Hematopoietic multipotent progenitor cell (in vitro differentiated cells): ENCODE results near the gene CHKA. TPM values are rescaled to one million over a fixed set of nuclear protein-coding genes. Genes with fewer than 3 reads are reported as not detected.

Experiments used
- DNase-seq, 3 donors: peaks; one replicate each; pipeline ENCODE4 v3.0.0-alpha.2; 2011 to 2015; ENCODE audit warnings: low read depth in 2 of 3, low spot score in 2 of 3
- total RNA-seq: library from RNA; depleted of rRNA; stranded (reverse); fragments of >200 nt; gene quantifications from one replicate; pipeline ENCODE4 v1.2.3, GENCODE V29; 2012

Gene CHKA
- 24.5 TPM for total RNA-seq

- DNase-seq = peak; percentile 61 to 95 (median 92)
Measured at GRCh38 chr11:68121067-68121899, at the start of gene CHKA. Gene CHKA (minus strand): TSS chr11:68121388. CDS start chr11:68121177, 211 bp downstream.

- DNase-seq = no peak
Measured at GRCh38 chr11:68169442-68169841, 48.3 kb upstream of the CHKA start.

DNA sequence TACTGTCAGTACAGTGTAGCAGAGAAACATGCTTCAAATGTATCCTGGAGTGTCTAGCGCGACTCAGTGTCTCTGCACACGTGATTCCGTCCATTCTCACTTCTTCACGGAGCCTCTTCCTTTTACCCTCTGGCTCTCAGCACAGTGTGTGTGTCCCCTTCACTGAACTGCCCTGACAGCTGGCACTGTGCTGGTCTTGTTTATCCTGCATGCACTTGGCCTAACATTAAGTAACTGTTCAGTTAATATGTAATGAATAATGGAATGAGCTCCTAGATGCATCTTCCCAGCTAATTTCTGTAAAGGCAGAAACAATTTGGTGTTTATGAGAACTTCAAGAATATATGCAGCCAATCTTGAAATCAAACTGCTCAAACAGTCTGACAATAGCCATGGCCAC, 47.5 kb upstream of the CHKA start:
- no peak for DNase-seq

GRCh38 chr11:68167474-68167873, 46.3 kb upstream of the CHKA start:
- no peak for DNase-seq

- DNase-seq = no peak
Measured at GRCh38 chr11:68166969-68167368, 45.8 kb upstream of the CHKA start.

DNA sequence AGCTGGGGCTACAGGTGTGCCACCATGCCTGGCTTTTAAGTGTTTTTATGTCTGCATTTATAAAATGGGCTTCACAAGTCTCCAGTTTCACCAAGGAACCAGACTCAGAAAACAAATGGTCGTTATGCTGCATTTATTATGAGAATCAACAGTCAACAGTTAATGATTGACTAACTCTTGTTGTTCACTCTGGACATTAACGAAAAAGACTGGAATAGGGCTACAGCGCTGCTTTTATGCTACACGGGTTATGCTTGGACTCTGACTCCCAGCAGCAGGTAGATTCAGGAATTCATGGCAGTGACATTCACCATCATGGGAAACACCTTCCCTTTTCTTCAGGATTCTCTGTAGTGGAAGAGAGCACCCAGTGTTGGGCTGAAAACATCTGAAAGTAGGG, 44.4 kb upstream of the CHKA start:
- DNase-seq = no peak

DNA sequence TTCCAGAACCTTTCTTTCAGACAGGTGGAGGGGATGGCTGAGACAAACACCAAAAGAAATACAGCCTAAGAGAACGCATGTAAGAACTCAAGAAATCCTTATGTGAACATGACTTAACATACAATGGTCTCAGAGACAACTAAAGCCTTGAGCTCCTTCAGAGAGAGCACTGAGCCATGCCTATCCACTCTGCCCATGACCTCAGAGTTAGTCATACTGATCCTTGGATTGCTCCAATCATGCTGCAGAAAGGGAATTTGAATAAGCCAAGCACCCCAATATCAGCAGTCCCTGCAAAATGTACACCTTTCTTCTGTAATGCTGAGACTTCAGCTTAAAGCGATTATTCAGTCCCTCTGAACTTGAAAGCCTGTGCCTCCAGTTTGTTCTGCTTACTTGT, 43.2 kb upstream of the CHKA start:
- no peak for DNase-seq

DNA sequence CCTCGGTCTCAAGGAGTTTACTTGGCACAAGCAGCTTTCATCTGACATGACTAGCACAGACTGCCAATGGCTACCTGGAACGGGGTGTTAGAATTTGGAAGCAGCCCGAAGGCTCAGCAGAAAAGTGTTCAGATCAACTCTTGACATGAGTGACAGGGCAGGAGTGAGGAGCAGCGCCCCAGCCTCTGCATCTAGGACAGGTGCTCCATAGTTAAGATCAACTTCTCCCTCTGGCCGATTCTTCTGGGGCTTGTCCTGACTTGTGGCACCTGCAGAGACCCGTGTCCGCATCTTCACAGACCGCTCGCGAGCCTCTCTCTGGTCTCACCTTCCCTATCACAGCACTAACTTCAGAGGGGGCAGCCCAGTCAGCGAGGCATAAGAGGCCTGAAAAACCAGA, 42.5 kb upstream of the CHKA start:
- no peak for DNase-seq

DNA sequence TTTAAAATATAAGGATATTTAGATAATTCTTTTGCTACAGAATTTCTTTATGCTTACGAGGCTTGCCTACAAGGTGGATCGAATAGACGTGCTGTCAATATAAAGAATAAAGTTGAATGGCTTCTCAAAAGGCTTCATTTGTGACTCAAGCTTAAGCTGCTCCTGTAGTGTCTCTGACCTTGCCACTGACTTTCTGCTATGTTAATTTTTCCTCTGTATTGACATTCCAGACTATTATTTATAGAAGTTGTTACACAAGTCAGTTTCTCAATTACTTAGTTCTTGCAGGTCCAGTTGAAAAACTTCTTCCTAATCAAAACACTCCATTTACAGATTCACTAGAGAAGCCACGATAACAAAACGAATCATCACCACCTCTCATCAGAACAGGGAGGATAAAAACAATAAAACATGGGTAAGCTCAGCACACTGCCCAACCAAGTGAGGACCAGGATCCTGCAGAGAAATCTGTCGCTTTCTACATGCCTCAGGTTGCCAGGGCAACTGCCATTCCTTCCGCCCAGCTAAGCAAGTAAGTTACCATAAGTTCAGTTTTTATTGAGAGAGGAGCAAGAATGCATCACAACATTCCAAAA, 39.0 kb upstream of the CHKA start:
- DNase-seq = no peak

DNA sequence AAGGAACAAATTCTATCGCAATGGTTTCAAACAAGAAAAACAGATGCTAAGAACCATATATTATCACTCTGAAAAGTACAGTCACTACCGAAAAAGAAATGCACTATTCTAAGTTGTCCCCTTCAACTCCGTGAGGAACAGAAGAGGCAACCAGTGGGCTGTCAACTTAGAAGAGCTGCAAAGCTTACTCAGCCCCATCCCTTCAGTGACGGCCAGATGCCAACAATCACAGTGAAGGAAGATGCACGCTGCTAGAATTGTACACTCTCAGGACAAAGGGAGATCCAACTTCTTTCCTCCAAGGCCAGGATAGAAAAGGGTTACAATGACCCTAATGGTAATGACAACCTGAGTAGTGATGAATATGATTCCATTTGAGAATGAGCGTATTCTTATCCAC, 38.5 kb upstream of the CHKA start:
- no peak for DNase-seq

GRCh38 chr11:68159161-68159560, 38.0 kb upstream of the CHKA start:
- DNase-seq = no peak

GRCh38 chr11:68158580-68158979, 37.4 kb upstream of the CHKA start:
- no peak for DNase-seq

DNA sequence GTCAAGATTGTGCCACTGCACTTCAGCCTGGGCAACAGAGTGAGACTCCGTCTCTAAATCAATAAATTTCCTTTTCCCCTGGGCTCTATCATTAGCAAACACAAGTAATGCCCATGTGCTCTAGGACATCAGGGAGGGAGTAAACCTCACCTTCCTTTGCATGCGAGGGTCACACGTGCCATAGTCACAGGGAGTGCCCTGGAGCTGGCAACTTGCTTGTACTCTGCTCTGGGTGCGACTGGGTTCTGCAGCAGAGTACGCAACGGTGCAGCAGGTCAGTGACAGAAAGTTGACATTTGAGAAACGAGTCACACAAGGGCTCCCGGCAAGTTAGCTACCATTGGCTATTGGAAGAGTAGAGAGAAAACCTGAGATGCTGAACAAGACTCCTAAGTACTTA, 32.6 kb upstream of the CHKA start:
- no peak for DNase-seq

DNA sequence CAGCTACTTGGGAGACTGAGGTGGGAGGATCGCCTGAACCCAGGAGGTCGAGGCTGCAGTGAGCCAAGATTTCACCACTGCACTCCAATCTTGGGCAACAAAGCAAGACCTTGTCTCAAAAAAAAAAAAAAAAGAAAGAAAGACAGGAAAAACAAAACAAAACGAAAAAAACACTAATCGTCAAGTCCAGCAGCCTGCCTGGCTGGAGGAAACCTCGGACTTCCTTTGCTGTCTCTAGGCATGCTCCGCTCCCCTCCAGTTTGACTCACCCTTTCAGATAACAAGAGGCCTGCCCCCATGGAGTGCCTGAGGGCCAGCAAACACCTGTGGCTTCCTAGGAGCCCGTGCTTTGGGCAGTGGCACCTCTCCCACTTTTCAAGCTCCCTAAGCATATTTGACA, 28.8 kb upstream of the CHKA start:
- DNase-seq = peak in 2 of 3 donors; percentile 28 to 39

GRCh38 chr11:68149417-68149816, 28.2 kb upstream of the CHKA start:
- DNase-seq = no peak

DNA sequence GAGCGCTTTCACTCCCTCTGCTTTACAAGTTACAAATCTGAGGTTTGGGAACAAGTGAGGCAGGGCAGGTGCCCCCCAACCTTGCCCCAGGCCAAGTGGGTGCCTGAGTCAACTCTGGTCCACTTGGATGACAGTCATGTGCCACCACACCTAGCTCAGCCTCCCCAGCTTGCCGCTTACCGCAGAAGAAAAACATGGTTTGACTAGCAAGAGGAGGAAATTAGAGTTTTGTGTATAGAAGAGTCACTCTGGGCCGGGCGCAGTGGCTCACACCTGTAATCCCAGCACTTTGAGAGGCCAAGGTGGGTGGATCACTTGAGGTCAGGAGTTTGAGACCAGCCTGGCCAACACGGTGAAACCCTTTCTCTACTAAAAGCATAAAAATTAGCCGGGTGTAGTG, 27.7 kb upstream of the CHKA start:
- no peak for DNase-seq

- no peak for DNase-seq
Measured at GRCh38 chr11:68148071-68148805, 27.1 kb upstream of the CHKA start.

- peak in 1 of 3 donors; percentile 33 for DNase-seq
Measured at GRCh38 chr11:68146704-68147474, 25.7 kb upstream of the CHKA start.

- peak in 2 of 3 donors; percentile 42 to 57 for DNase-seq
Measured at GRCh38 chr11:68146010-68146540, 24.9 kb upstream of the CHKA start.

- no peak for DNase-seq
Measured at GRCh38 chr11:68145120-68145866, 24.1 kb upstream of the CHKA start.
